Nasal cavity respiratory epithelium epithelial cell of viscerocranial mucosa (primary cell): Measurements from ENCODE around the gene HDX. TPM values are rescaled to one million over a fixed set of nuclear protein-coding genes. Genes with fewer than 3 reads are reported as not detected.

Source experiments
- total RNA-seq: library from RNA; depleted of rRNA; stranded (reverse); fragments of >200 nt; gene quantifications from 2 replicates; pipeline ENCODE4 v1.2.3, GENCODE V29; 2014

Gene HDX, protein sequence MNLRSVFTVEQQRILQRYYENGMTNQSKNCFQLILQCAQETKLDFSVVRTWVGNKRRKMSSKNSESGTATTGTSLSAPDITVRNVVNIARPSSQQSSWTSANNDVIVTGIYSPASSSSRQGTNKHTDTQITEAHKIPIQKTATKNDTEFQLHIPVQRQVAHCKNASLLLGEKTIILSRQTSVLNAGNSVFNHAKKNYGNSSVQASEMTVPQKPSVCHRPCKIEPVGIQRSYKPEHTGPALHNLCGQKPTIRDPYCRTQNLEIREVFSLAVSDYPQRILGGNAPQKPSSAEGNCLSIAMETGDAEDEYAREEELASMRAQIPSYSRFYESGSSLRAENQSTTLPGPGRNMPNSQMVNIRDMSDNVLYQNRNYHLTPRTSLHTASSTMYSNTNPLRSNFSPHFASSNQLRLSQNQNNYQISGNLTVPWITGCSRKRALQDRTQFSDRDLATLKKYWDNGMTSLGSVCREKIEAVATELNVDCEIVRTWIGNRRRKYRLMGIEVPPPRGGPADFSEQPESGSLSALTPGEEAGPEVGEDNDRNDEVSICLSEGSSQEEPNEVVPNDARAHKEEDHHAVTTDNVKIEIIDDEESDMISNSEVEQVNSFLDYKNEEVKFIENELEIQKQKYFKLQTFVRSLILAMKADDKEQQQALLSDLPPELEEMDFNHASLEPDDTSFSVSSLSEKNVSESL
- 1.4 and 6.3 TPM in 2 replicates for total RNA-seq

GRCh38 chrX:84501798-84502628 is at the start of gene HDX:
Gene HDX (minus strand): TSS chrX:84502453. CDS start chrX:84475397, 27,056 bp downstream.

